Prostate gland (tissue), 2 donors: ENCODE measurements around the gene GPR42. TPM values are rescaled to one million over a fixed set of nuclear protein-coding genes. Genes with fewer than 3 reads are reported as not detected.

Experiments
- DNase-seq: peaks from one replicate; pipeline ENCODE4 v3.0.0-alpha.2; 2019; ENCODE audit warnings: low spot score
- H3K27ac ChIP-seq, 2 donors: fragments of 200-600 bp; sonication (generic); 2 replicates each; pipeline ENCODE4 v1.5.1; 2017 to 2019
- H3K27me3 ChIP-seq: fragments of 200-600 bp; sonication (generic); replicated peaks from 2 replicates; pipeline ENCODE4 v1.5.1; 2019; ENCODE audit not compliant: insufficient read depth
- H3K36me3 ChIP-seq, 2 donors: fragments of 200-600 bp; sonication (generic); 1 replicate in 1 of 2; 2 replicates in 1 of 2; pipeline versions ENCODE4 v1.5.1 to v1.8.1; 2017 to 2019
- H3K4me1 ChIP-seq: fragments of 200-600 bp; sonication (generic); replicated peaks from 2 replicates; pipeline ENCODE4 v1.5.1; 2019
- H3K4me3 ChIP-seq, 2 donors: fragments of 200-600 bp; sonication (generic); 2 replicates each; pipeline ENCODE4 v1.5.1; 2017 to 2019
- H3K9me3 ChIP-seq: fragments of 200-600 bp; sonication (generic); 2 replicates; pipeline ENCODE4 v1.5.1; 2017
- CTCF ChIP-seq, 4 experiments: fragments of 200-600 bp in 2 of 4; fragments of 450-650 bp in 2 of 4; sonication (generic) in 2 of 4; IDR thresholded peaks; 1 replicate in 3 of 4; 2 replicates in 1 of 4; pipeline ENCODE4 v1.5.1; 2016 to 2019; ENCODE audit warnings: antibody characterized with exemption in 4 of 4, mild to moderate bottlenecking in 2 of 4, moderate library complexity in 2 of 4
- POLR2A ChIP-seq: fragments of 450-650 bp; IDR thresholded peaks from one replicate; pipeline ENCODE4 v1.6.1; 2016; ENCODE audit warnings: antibody characterized with exemption, mild to moderate bottlenecking
- POLR2AphosphoS5 ChIP-seq: sonication (generic); formaldehyde crosslinking; IDR thresholded peaks from one replicate; pipeline ENCODE4 v1.6.1; 2017; ENCODE audit warnings: antibody characterized with exemption
- WGBS: methylation state at CpG from one replicate; pipeline ENCODE4 v1.1.5; 2018; 5-methylcytosine and 5-hydroxymethylcytosine counted together
- intact Hi-C: fragments of 100-400 bp; cut with DNase I; formaldehyde crosslinking; loops from one replicate; pipeline ENCODE4 v1.14.2; 2022
- total RNA-seq, 2 donors: library from RNA; depleted of rRNA; stranded (reverse); fragments of >200 nt; gene quantifications; one replicate each; pipeline ENCODE4 v1.1.0, GENCODE V29; 2016

GPR42 gene
- total RNA-seq, 2 donors from 2014 or later: not detected

- Histone ChIP-seq H3K9me3 (no peaks in the 10 kb centered on the region), H3K36me3 (no peaks in the 10 kb centered on the region), H3K4me1 (no peaks in the 10 kb centered on the region), H3K27me3 (no peaks in the 10 kb centered on the region), H3K27ac (no peak overlapping the region), H3K4me3 (no peak overlapping the region)
- 68% methylated on average over 5 of the region's 5 CpGs for WGBS
- no peak for TF ChIP-seq POLR2A
- no peak for TF ChIP-seq CTCF (IDR thresholded peaks at IDR 0.05)
- no peak for TF ChIP-seq POLR2AphosphoS5
- intact Hi-C loops: no loop called here
- no peak for DNase-seq
These were observed 9.9 kb upstream of the GPR42 start for GRCh38 chr19:35360880-35361420.

- Histone ChIP-seq H3K27me3 (no peaks in the 10 kb centered on the region), H3K4me1 (no peaks in the 10 kb centered on the region), H3K36me3 (no peaks in the 10 kb centered on the region), H3K27ac (no peak overlapping the region), H3K4me3 (no peak overlapping the region), H3K9me3 (no peaks in the 10 kb centered on the region)
- no peak for TF ChIP-seq POLR2AphosphoS5
- no peak for DNase-seq
- WGBS: 64% methylated on average over 7 of the region's 14 CpGs
- intact Hi-C loops: no loop called here
These were observed 8.4 kb upstream of the GPR42 start for GRCh38 chr19:35362261-35363000.

GRCh38 chr19:35363001-35363590, 7.8 kb upstream of the GPR42 start:
- H3K4me1 ChIP-seq: no peaks in the 10 kb centered on the region
- WGBS: 65% methylated on average over 9 of the region's 11 CpGs
- DNase-seq: no peak
- no peaks in the 10 kb centered on the region for H3K9me3 ChIP-seq
- intact Hi-C loops: no loop called here
- H3K4me3 ChIP-seq: no peak overlapping the region
- no peak for TF ChIP-seq POLR2A
- TF ChIP-seq CTCF (IDR thresholded peaks at IDR 0.05): no peak
- no peak for TF ChIP-seq POLR2AphosphoS5
- no peak overlapping the region for H3K27ac ChIP-seq
- H3K27me3 ChIP-seq: no peaks in the 10 kb centered on the region
- H3K36me3 ChIP-seq: no peaks in the 10 kb centered on the region

- H3K4me3 ChIP-seq: no peak overlapping the region
- no peak overlapping the region for H3K27ac ChIP-seq
- 72% methylated on average over 14 of the region's 19 CpGs for WGBS
- intact Hi-C loops: no loop called here
- TF ChIP-seq POLR2AphosphoS5: no peak
- TF ChIP-seq POLR2A: no peak
- TF ChIP-seq CTCF (IDR thresholded peaks at IDR 0.05): no peak
- H3K27me3 ChIP-seq: no peaks in the 10 kb centered on the region
- H3K4me1 ChIP-seq: no peaks in the 10 kb centered on the region
- no peaks in the 10 kb centered on the region for H3K9me3 ChIP-seq
- no peak for DNase-seq
- H3K36me3 ChIP-seq: no peaks in the 10 kb centered on the region
These were observed 7.0 kb upstream of the GPR42 start for GRCh38 chr19:35363711-35364425.

GRCh38 chr19:35365303-35365702, 5.6 kb upstream of the GPR42 start:
- Histone ChIP-seq H3K27me3 (no peaks in the 10 kb centered on the region), H3K9me3 (no peaks in the 10 kb centered on the region), H3K36me3 (no peaks in the 10 kb centered on the region), H3K4me3 (no peak overlapping the region), H3K4me1 (no peaks in the 10 kb centered on the region), H3K27ac (no peak overlapping the region)
- intact Hi-C loops: no loop called here
- DNase-seq: no peak
- 90% methylated on average over 3 of the region's 4 CpGs for WGBS
- TF ChIP-seq POLR2AphosphoS5 (no peak), POLR2A (no peak), CTCF (IDR thresholded peaks at IDR 0.05) (no peak)
